ENCODE results near the gene FAHD1.
"Not testable (repeated sequence)": the region's sequence is repeated elsewhere in the genome, so short reads cannot be mapped to it uniquely, and the experiment has no call there.

FAHD1 gene

DNA sequence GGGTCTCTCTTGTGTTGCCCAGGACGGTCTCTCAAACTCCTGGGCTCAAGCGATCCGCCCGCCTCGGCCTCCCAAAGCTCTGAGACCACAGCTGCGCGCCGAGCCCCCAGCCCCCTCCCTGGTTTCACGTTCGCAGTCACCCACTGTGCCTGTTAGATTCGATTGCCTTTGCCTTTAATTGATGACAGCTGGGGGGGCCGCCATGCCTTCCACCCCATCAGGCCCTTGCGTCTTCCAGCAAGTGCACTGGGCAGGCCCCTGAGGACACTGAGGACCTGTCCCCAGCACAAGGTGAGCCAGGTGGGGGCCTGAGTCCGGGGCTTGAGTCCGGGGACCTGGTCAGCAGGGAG is 36.8 kb upstream of the FAHD1 start:
- no peak for DNase-seq

DNA sequence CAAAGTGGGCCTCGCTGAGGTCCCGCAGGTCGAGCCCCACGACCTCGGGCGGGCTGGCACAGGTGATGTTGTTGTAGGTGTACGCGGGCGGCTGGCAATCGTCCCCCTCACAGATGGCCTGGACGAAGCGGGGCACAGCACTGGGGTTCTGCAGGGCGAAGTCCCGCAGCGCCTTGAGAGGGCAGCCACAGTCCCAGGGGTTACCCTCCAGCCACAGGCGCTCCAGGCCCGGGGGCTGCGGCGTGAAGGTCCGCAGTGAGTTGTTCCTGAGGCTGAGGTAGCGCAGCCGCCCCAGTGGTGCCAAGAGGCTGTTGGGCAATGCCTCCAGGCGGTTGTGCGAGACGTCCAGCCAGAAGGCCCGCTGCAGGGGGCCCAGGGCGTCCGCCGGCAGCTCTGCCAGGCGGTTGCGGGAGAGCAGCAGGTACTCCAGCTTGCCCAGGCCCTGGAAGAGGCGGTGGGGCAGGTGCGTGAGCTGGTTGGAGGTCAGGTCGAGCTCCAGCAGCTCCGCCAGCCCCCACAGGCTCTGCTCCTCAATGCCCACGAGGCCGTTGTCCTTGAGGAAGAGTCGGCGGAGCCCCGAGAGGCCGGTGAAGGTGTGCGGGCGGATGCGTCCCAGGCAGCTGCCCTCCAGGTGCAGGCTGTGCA is 36.3 kb upstream of the FAHD1 start:
- DNase-seq = no peak

DNA sequence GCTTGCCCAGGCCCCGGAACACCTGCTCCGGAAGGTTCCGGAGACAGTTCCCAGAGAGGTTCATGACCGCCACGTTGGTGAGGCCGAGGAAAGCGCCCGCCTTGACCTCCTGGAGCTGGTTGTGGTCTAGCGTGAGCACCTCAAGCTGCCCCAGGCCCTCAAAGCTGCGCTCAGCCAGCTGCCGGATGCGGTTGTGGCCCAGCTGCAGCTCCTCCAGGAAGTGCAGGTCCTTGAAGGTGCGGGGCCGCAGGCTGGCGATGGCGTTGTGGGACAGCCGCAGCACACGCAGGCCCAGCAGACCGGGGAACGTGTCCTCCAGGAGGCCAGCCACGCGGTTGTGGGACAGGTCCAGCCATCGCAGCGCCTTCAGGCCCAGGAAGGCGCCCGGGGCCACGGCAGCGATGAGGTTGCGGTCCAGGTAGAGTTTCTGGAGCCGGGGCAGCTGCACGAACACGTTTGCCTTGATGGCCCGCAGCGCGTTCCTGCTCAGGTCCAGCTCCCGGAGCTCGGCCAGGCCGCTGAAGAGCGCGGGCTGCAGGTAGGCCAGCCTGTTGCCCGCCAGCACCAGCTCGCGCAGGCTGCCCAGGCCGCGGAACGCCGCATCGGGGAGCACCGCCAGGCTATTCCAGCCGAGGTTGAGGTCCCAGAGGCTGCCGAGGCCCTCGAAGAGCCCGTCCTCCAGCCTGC is 35.6 kb upstream of the FAHD1 start:
- DNase-seq = no peak

DNA sequence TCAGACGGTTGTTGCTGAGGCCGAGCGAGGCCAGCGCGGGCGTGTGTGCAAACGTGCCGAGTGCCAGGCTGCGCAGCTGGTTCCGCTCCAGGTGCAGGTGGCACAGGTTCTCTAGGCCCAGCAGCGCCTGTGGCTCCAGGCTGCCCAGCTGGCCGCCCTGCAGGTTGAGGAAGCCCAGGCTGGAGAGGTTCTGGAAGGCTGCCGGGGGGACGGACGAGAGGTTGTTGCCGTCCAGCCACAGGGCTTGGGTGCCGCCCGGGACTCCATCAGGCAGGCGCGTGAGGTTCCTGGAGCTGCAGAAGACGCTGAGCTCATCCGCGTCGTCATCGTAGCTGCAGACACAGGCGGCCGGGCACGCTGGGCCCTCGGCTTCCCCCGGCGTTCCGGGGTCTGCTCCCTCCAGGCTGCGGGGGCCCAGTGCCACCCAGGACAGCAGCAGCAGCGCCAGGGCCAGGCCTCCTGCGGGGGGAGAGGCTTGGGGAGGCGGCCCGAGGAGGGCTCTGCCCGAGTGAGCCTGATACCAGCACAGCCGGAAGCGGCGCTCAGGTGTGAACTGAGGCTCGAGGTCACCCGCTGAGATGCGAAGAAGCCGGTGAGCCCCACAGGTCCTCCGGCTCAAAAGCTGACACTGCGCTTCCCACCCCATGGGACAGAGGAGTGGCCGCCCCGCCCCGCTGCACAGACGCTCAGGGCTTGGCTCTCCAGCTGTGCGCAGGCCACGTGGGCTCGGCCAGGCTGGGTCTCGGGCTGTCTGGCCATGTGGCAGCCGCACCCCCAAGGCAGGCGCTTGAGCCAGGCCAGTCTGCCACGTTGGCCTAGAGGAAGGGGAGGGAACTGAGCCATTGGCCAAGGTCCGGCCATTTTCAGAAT is 34.8 kb upstream of the FAHD1 start:
- DNase-seq = no peak

DNA sequence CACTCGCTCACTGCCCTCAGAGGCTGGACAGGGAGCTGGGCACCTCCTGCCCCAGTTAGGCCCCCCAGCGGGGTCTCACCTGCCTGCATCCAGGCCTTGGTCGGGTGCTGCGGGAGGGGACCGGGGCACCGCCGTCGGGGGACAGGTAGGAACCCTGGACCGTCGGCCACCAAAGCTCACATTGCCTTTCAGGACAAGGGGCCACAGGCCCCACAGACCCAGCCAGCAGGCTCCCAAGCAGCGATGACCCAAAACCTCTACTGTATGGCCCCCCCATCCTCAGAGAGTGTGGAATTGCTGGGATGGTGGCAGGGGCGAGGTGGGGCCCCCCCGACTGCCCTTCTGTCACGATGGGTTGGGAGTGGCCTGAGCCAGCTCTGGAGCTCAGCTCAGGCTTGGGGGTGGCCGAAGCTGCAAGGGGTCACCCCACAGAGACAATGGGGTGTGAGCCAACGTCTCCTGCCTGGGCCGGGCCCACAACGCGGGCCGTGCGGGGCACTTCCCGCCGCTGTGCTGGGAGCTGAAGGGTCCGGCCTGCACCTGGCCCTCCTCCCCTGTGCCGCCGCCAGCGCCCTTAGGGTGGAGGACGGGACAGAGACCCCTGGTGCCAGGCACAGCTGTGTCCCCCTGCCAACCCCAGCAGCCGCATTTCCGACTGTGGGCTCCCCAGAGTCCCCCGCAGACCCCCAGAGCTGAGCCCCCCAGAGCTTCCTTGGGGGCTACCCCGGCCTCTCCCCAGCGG is 34.0 kb upstream of the FAHD1 start:
- no peak for DNase-seq

DNA sequence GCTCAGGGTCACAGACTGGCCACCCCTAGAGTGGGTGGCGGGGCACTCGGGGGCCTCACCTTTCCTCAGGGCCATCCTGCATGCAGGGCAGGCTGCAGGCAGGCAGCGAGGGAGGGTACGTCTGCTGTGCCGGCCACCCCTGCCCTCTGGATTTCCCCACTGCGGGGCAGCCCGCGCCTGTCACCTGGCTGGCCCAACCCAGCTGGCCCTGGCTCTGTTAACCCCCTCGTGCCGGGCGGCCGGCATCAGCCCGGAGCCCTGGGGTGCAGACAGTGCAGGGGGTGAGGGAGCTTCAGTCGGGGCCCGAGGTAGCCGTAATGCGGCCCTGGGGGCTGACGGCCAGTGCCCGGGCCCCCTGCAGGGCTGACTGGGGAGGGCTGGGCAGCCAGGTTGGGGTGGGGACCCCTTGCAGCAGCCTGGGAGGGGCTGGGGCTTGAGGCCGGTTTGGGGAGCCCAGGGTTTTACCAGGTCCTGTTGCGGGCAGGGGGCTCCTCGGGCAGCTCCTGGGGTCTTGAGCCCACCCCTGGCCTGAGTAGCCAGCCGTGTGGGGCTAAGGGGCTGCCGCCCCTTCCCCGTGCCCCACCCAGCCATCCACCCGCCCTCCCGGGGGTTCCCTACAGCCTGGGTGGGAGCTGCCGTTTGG is 33.3 kb upstream of the FAHD1 start, which contains the start of gene IGFALS:
Gene IGFALS, minus strand, starts transcription at position 128 of the 643 bp plus-strand sequence. Its CDS starts 53 bp downstream, at position 75.
- DNase-seq = no peak

DNA sequence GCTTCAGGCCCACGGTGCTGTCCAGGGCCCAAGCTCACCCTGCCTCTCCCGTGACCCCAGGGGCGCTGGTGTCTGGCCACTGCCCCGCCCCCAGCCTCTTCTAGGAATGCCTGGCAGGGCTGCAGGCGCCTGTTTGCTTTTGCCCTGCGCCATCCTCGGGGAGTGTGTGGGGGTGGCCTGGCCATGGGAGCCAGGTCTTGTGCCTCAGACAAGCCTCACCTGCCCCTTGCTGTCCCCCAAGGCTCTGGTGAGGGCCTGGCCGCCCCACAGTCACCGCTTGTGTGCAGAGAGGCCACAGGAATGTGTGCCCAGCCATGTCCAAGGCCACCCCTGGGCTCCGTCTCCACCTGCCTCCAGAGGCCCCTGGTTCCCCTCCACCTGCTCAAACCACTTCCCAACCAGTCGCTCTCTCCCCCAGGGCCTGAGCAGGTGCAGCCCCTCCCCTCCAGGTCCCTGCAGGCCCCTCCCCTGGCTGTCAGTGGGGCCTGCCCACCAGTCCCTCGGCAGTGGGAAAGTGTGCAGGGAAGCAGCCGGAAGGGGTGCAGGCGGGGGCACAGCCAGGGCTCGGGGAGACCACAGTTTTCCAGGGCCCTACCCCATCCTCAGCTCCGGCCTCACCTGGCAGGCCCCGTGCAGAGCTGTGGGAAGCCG is 32.7 kb upstream of the FAHD1 start:
- no peak for DNase-seq

DNA sequence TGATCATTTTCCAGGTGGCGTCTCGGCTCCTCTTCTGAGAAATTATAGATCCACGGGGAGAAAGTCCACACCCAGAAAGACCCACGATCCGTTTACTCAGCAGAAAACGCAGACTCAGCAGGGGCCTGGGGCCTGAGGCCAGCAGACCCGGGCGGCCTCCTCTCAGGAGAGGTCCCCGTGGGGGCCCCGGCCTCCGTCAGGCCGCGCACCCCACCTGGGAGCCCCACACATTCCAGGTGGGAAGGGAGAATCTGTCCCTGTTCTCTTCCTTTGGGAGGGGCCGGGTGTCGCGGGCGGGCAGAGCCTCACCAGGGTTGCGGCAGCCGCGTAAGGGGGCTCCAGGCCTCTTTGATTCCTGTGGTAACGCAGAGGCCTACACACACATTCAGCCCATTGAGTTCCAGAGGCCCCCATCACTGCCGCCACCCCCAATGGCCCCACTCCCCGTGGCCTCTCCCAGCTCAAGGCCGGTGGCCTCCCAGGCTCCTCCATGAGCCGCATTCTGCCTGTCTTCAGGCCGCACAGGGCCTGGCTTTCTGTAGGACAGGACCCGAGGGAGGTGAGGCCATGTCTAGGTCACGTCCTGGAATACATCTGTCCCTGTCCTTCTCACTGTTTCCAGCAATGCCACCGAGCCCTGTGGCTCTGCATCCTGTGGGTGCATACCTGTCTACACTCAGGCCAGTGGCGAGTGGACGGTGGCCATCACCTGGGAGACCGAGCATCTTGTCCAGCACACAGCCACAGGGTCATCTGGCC is 31.9 kb upstream of the FAHD1 start:
- DNase-seq = no peak

DNA sequence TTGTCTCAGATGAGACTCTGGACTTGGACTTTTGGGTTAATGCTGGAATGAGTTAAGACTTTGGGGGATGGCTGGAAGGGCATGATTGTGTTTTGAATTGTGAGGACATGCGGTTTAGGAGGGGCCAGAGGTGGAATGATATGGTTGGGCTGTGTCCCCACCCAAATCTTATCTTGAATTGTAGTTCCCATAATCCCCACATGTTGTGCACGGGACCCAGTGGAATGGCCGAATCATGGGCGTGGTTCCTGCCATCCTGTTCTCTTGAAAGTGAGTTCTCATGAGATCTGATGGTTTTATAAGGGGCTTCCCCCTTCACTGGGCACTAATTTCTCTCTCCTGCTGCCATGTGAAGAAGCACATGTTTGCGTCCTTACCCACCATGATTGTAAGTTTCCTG is 27.7 kb upstream of the FAHD1 start:
- not testable (repeated sequence) for DNase-seq

DNA sequence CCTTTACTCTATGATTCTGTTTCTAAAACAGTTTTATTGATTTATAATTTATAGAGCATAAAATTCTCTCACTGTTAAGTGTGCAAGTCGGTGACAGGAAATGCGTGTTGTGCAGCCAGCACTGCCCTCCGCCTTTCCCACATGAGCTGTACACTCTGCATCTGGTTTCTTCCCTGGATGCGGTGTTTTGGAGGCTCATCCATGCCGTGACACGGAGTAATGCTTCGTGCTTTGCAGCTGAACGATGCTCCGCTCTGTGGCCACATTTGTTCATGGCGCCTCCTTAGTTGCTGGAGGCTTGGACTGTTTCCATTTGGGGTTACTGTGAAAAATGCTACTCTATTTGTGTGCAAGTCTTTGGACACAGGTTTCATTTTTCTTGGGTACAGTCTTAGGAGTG is 26.3 kb upstream of the FAHD1 start:
- no peak for DNase-seq

DNA sequence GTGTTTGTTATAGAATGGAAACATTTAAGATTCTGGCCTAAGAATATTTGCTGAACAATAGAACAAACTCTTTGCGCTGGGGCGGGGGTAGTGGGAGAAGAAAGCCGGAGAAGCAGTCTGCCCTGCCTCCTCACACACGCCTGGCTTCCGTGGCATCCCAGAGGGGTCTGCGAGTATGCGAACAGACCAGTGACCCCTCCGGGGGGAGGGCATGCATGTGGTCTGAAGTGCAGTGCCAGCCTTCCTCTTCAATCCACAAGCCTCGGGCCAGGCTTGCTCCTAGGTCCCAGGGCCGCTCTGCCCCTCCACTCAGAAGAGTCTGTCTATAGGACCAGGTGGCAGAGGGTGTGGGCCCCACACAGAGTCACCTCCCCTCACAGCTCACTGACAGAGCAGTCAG is 19.4 kb upstream of the FAHD1 start:
- DNase-seq = no peak

DNA sequence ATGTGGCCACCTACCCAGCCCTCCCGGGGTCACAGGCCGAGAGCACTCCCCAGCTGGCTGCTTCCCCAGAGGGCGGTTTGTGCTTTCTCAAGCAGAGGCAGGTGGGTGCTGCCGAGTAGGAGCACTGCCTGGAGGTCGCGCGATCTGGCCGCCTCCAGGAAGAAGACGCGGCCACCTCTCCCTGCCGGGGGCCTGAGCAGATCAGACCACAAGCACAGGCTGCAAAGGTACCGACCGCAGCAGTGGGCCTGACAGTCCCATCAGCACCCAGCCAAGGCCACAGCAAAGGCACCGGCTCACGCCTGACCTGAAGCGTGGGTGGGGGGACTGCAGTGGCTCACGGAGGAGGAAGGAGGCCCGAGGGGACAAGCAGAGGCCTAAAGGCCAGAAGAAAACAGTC is 18.3 kb upstream of the FAHD1 start:
- DNase-seq = no peak

DNA sequence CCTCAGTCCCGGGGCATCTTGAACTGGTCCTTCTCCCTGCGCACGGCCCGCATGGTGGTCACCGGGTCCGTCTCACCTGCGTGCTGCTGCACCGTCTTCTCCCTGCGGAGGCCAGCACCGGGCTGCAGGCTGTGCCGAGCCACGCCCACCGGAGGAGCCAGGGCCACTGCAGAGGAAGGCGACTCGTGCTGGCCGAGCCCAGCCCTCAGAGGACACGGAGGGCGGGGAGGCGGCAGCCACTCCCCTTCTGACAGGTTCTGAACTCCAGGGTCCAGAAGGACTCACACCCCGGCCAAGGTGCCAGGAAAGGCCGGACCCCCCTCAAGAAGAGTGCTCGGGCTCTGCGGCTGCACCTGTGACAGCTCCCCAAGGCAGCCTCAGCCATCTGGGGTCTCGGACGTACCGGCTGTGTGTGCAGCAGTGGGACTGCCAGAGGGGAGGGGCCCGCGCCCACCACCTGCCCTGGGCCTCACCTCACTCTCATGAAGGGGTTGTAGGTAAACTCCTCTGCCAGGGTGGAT is 17.7 kb upstream of the FAHD1 start:
- DNase-seq = no peak

DNA sequence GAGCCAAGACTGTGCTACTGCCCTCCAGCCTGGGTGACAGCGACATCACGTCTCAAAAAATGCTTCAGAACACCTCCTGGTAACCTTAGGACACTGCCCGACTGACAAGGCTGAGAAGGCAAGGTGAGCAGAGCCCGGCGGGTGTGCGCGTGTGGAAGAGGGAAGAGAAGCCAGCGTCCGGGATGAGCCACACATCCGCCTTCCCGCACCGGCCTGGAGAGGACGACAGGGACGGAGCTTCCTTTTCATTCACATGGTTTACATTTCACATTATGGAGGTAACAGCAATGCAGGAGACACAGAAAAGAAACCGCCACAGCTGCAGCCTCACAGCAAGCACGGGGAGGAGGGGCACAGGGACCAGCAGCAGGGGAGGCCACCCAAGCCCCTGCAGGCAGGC is 16.9 kb upstream of the FAHD1 start:
- DNase-seq = no peak

DNA sequence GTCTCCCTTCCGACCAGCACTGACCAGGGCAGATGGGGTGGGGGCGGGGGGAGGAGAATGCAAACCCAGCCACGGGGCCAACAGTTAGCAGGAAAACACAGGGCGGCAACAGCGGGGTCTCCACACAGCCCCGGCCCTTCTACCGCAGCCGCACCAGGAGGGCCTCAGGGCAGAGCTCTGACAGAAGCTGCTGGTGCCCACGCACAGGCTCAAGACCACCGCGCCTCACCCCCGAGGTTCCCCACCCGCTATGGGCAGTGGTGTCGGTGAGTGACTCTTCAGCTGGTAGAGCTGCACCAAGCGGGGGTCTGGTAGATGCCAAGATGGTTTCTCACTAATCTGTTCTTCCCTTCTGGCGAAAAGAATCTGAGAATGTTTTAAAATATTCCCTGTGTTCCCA is 16.5 kb upstream of the FAHD1 start:
- DNase-seq = no peak

DNA sequence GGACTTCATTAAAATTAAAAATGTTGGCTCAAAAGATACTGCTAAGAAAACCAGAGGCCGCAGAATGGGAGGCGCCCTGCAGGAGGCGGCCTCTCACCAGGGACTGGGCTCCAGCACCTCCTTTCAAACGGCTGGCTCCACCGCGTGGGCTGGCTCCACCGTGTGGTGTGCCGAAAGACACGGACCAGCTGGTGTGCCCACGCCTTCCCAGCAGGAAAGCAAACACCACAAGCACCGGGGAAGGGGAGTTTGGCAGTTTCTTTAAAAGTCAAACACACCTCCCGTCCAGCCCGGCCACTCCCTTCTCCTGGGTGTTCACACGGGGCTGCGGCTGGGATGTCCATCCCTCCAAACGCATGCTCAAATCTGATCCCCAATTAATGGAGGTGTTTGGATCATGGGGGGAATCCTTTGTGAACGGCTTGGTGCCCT is 14.3 kb upstream of the FAHD1 start:
- peak; percentile 64 for DNase-seq

DNA sequence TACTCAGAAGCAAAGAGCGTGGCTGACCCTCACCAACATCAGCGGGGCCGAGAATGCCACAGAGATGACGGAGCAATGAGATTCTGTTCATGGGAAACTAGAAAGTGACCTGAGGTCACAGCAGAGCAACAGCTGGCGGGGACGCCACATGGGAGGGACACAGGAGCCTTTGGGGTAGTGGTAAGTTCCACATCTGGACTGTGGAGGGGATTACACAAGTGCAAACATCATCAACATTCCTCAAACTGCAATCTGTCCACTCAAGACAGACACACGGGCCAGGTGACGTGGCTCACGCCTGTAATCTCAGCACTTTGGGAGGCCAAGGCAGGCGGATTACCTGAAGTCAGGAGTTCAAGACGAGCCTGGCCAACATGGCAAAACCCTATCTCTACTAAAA is 11.5 kb upstream of the FAHD1 start:
- DNase-seq = no peak

DNA sequence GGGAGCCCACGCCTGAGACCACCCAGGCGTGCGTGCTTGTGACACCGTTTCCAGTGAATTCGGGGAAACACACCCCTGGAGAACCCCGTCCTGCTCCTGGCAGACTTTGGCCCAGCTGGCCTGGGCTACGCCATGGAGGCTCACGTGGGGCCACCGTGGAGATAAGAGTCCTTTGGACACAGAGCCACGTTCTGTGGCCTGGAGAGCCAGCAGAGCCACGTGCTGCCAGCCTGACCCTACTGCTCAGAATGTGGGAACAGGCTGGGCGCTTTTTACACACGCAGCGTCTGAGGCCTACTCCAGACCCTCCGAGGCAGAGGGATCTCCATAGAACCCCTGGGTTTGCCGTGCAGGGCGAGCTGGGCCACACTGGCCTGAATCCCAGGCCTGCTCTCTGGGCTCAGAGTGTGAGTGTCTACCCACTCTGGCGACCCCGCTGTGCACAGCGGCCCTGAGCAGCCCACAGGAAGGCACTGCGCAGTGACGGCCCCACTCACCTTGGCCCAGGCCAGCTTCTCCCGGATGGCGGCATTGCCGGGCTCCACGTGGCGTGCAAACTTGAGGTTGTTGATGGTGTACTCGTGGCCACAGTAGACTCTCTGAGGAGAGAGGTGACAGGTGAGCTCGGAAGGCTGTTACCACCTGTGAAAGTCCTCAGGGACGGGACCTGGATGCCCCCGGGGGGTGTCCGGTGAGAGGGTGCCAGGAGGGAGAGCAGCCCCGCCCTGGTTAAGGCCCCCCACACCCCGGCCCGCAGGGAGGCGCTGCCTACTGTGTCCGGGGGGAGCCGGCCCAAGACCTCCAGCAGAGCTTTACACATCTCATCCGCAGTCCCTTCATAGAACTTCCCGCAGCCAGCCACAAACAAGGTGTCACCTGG is 10.4 kb upstream of the FAHD1 start:
- no peak for DNase-seq

DNA sequence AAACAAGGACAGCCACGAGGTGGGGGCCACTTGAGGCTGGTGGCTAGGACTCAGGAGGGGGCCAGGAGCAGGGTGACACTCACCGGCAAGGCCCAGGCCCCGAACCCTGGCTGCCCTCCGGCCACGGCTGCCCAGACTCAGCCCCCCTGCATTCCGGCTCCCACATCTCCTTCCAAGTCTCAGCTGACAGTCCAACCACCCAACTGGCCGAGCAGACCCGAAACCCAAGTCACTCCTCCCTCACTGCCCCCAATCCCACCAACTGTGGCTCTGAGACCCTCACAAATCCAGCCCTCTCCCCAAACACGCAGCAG is 9.8 kb upstream of the FAHD1 start:
- no peak for DNase-seq

DNA sequence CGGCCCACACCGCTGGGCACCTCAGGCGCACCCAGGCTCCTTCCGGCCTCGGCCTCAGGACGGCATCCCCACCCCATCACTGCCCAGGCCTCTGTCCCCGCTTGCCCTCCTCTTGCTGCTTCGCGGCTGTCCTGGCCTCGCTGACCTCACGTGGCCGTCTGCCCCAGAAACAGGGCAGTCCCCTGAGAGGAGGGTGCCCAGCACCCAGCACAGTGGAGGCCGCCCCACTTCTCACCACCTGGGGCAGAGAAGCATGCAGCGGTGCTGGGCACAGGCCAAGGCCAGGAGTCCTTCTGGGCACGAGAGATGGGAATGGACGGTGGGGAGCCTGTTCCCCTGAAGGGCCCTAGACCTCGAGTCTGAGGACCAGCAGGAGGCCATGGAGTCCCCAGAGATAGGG is 9.3 kb upstream of the FAHD1 start:
- DNase-seq = no peak

Measured in NCI-H1092 (cell line).